Activated T-helper 17 cell treated with anti-CD3 and anti-CD28 coated beads, Interleukin-2, amount 50 U/mL, for 72 hours (primary cell): ENCODE results near the gene ZNF804A. TPM values are rescaled to one million over a fixed set of nuclear protein-coding genes. Genes with fewer than 3 reads are reported as not detected.

Experiments used
- ATAC-seq: fragments of 150-1000 bp; cut with Tn5 transposase; replicated peaks from 2 replicates; pipeline ENCODE4 v1.10.0; 2021; ENCODE audit warnings: mild to moderate bottlenecking, moderate library complexity
- H3K27ac Mint-ChIP-seq: one replicate; pipeline ENCODE4 v1.8.0; 2022; ENCODE audit warnings: mixed read lengths
- H3K27me3 Mint-ChIP-seq: one replicate; pipeline ENCODE4 v1.8.0; 2022; ENCODE audit warnings: mixed read lengths
- H3K36me3 Mint-ChIP-seq: one replicate; pipeline ENCODE4 v1.8.0; 2022; ENCODE audit warnings: low read depth, mild to moderate bottlenecking, mixed read lengths
- H3K4me1 Mint-ChIP-seq: one replicate; pipeline ENCODE4 v1.8.0; 2022; ENCODE audit warnings: mixed read lengths
- H3K4me3 Mint-ChIP-seq: one replicate; pipeline ENCODE4 v1.8.0; 2022; ENCODE audit warnings: mild to moderate bottlenecking, mixed read lengths
- H3K9me3 Mint-ChIP-seq: one replicate; pipeline ENCODE4 v1.8.0; 2022; ENCODE audit warnings: mixed read lengths
- total RNA-seq, 2 donors: library from RNA; stranded (reverse); gene quantifications; one replicate each; pipeline ENCODE4 v1.2.3, GENCODE V29; 2022

ZNF804A gene
- not detected for total RNA-seq

GRCh38 chr2:184598316-184599053 is at the start of gene ZNF804A:
Gene ZNF804A (plus strand): TSS chr2:184598529. CDS start chr2:184598960, 431 bp downstream.
- peak; percentile 12 for ATAC-seq
- Mint-ChIP-seq H3K27ac (no peak within 1 kb of the TSS), H3K9me3 (no peaks in the 10 kb centered on the region), H3K27me3 (peaks cover 41% of the 10 kb centered on the region), H3K36me3 (no peaks in the 10 kb centered on the region), H3K4me3 (peak within 1 kb of the TSS; percentile 48), H3K4me1 (no peaks in the 10 kb centered on the region)

DNA sequence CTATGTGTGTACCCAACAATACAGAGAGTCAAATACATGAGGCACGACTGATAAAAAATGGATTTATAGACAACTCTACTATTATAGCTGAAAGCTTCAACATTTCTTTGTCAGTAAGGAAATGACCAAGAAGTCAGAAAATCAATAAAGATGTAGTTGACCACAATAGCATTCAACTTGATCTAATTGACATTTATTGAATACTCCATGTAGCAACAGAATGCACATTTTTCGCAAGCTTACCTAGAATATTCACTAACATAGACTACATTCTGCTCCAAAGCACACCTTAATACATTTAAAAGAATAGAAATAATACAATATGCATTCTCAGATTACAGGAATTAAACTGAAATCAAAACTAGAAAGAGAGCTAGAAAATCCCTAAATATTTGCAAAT is 49.2 kb upstream of the ZNF804A start:
- Mint-ChIP-seq H3K36me3 (no peaks in the 10 kb centered on the region), H3K27me3 (no peaks in the 10 kb centered on the region)

GRCh38 chr2:184551626-184552025 is 46.7 kb upstream of the ZNF804A start:
- no peak for ATAC-seq
- no peaks in the 10 kb centered on the region for H3K36me3 Mint-ChIP-seq
- H3K27me3 Mint-ChIP-seq, result no peaks in the 10 kb centered on the region
- H3K27ac Mint-ChIP-seq, result no peak overlapping the region
- no peak overlapping the region for H3K4me3 Mint-ChIP-seq
- peaks cover 4% of the 10 kb centered on the region for H3K9me3 Mint-ChIP-seq
- no peaks in the 10 kb centered on the region for H3K4me1 Mint-ChIP-seq

More for the DNA sequence above, 49.2 kb upstream of the ZNF804A start:
- no peaks in the 10 kb centered on the region for H3K4me1 Mint-ChIP-seq
- no peak for ATAC-seq
- H3K27ac Mint-ChIP-seq, result no peak overlapping the region
- H3K9me3 Mint-ChIP-seq, result peaks cover 4% of the 10 kb centered on the region
- no peak overlapping the region for H3K4me3 Mint-ChIP-seq

GRCh38 chr2:184554736-184555135 is 43.6 kb upstream of the ZNF804A start:
- no peak for ATAC-seq
- Mint-ChIP-seq H3K9me3 (no peaks in the 10 kb centered on the region), H3K4me1 (no peaks in the 10 kb centered on the region), H3K36me3 (no peaks in the 10 kb centered on the region), H3K4me3 (no peak overlapping the region), H3K27me3 (no peaks in the 10 kb centered on the region), H3K27ac (no peak overlapping the region)

GRCh38 chr2:184555352-184555751 is 43.0 kb upstream of the ZNF804A start:
- Mint-ChIP-seq H3K9me3 (no peaks in the 10 kb centered on the region), H3K4me3 (no peak overlapping the region), H3K4me1 (no peaks in the 10 kb centered on the region), H3K27ac (no peak overlapping the region), H3K36me3 (no peaks in the 10 kb centered on the region), H3K27me3 (no peaks in the 10 kb centered on the region)
- ATAC-seq, result no peak

- Mint-ChIP-seq H3K27ac (no peak overlapping the region), H3K9me3 (no peaks in the 10 kb centered on the region), H3K27me3 (no peaks in the 10 kb centered on the region), H3K36me3 (no peaks in the 10 kb centered on the region), H3K4me3 (no peak overlapping the region), H3K4me1 (no peaks in the 10 kb centered on the region)
- ATAC-seq, result no peak
These were observed 41.7 kb upstream of the ZNF804A start for GRCh38 chr2:184556639-184557038.

DNA sequence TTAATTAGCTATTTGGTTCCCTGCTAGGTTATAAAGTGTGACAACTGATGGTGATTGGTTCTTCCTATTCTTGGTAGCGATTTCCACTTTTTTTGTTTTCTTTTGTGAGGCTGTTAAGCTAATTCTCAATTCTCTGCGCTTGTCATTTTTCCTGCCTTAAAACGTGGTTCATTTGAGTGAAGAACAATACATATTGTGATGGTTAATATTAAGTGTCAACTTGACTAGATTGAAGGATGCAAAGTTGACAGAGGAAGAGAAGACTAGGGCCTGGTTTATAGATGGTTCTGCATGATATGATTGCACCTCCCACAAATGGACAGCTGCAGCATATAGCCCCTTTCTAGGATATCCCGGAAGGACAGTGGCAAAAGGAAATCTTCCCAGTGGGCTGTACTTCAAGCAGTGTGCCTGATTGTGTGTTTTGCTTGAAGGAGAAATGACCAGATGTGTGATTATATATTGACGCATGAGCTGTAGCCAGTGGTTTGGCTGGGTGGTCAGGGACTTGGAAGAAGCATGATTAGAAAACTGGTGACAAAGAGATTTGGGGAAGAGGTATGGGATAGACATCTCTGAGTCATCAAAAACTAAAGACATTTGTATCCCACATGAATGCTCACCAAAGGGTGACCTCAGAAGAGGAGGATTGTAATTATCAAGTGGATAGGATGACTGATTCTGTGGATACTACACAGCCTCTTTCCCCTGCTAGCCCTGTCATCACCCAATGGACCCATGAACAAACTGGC is 39.4 kb upstream of the ZNF804A start:
- H3K27me3 Mint-ChIP-seq, result no peaks in the 10 kb centered on the region
- ATAC-seq, result no peak

DNA sequence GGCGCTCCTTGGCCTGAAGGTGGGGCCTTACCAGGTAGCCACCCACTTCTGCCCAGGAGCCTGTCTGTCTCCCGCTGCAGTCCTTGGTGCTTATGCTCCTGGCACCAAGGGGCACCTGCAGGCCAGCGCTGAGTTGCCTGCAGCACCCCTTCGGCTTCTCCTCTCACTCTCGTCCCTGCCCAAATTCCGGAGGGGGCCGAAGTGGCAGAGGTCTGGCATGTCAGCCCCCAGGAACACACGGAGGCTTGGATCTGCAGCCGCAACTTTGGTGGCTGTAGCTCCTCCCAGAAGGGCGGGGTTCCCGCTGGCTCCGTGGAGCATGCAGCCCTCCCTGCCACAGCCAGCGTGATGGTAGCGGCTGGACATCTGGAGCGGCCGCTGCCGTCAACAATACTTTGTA is 37.7 kb upstream of the ZNF804A start:
- Mint-ChIP-seq H3K9me3 (no peaks in the 10 kb centered on the region), H3K4me3 (no peak overlapping the region), H3K36me3 (no peaks in the 10 kb centered on the region), H3K27me3 (no peaks in the 10 kb centered on the region), H3K4me1 (no peaks in the 10 kb centered on the region), H3K27ac (no peak overlapping the region)
- no peak for ATAC-seq

More for the DNA sequence above, 39.4 kb upstream of the ZNF804A start:
- no peaks in the 10 kb centered on the region for H3K9me3 Mint-ChIP-seq
- no peaks in the 10 kb centered on the region for H3K4me1 Mint-ChIP-seq
- no peak overlapping the region for H3K27ac Mint-ChIP-seq
- no peaks in the 10 kb centered on the region for H3K36me3 Mint-ChIP-seq
- H3K4me3 Mint-ChIP-seq, result no peak overlapping the region

DNA sequence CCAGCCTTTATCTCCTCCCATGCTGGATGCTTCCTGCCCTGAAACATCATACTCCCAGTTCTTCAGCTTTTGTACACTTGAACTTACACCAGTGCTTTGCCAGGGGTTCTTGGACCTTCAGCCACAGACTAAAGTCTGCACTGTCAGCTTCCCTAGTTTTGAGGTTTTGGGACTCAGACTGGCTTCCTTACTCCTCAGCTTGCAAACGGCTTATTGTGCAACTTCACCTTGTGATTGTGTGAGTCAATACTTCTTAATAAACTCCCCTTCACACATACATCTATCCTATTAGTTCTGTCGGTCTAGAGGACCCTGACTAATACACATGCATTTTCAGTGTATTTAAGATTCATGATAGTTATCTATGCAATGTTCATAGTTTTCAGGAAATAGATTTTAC is 35.8 kb upstream of the ZNF804A start:
- no peaks in the 10 kb centered on the region for H3K36me3 Mint-ChIP-seq

DNA sequence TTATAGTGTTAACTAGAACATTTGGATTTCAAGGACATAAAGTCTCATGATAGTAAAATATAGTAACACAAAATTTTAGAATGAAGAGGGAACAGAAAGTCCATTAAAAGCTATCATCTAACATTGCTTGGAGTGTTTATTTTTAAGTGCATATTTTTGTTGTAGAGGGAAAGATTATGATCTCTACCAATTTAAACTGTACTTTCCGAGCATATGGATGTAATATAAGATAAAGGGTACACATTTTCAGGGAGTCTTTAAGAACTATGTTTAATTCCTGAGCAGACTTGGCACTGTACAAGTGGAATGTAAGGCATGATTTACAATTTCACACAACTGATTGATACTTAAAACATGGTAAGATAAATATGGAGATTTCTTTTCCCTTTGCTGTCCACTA is 34.2 kb upstream of the ZNF804A start:
- H3K4me3 Mint-ChIP-seq, result no peak overlapping the region
- H3K27me3 Mint-ChIP-seq, result no peaks in the 10 kb centered on the region
- no peak overlapping the region for H3K27ac Mint-ChIP-seq
- no peaks in the 10 kb centered on the region for H3K36me3 Mint-ChIP-seq
- no peaks in the 10 kb centered on the region for H3K4me1 Mint-ChIP-seq
- H3K9me3 Mint-ChIP-seq, result no peaks in the 10 kb centered on the region
- no peak for ATAC-seq

More for the DNA sequence above, 35.8 kb upstream of the ZNF804A start:
- Mint-ChIP-seq H3K9me3 (no peaks in the 10 kb centered on the region), H3K27ac (no peak overlapping the region), H3K27me3 (no peaks in the 10 kb centered on the region), H3K4me3 (no peak overlapping the region), H3K4me1 (no peaks in the 10 kb centered on the region)
- no peak for ATAC-seq

DNA sequence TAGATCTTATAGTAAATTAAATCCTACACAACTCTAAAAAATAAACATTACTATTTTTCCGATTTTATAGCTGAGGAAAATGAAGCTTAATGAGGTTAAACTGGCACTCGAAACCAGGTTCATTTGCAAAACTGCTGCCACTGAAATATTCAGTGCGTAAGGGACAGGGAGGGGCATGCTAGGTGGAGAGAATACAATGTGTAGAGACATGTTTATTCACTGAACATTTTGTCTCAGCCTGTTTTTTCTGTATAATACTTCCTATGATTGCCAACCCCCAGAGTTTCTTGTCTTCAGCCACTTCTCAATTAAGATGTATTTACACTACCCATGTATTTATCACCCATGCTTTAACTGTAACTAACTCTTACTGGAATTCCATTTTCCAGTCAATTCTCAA is 31.6 kb upstream of the ZNF804A start:
- Mint-ChIP-seq H3K36me3 (no peaks in the 10 kb centered on the region), H3K27me3 (no peaks in the 10 kb centered on the region), H3K4me3 (no peak overlapping the region), H3K9me3 (no peaks in the 10 kb centered on the region), H3K4me1 (no peaks in the 10 kb centered on the region), H3K27ac (no peak overlapping the region)
- ATAC-seq, result no peak

DNA sequence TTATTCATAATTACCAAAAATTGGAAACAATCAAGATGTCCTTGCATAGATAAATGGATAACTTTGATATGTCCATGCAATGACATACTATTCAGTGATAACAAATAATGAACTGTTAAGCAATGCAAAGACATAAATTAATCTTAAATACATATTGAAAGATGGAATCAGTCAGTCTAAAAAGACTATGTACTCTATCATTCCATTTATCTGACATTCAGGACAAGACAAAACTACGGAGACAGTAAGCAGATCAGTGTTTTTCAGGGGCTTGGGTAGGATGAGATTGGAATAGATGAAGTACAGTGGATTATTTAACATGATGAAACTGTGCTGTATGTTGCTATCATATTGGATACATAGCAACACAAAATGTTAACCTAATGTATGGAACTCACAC is 21.3 kb upstream of the ZNF804A start:
- ATAC-seq, result no peak
- peaks cover 10% of the 10 kb centered on the region for H3K9me3 Mint-ChIP-seq
- no peak overlapping the region for H3K4me3 Mint-ChIP-seq
- H3K27ac Mint-ChIP-seq, result no peak overlapping the region
- no peaks in the 10 kb centered on the region for H3K4me1 Mint-ChIP-seq
- H3K27me3 Mint-ChIP-seq, result no peaks in the 10 kb centered on the region
- no peaks in the 10 kb centered on the region for H3K36me3 Mint-ChIP-seq

DNA sequence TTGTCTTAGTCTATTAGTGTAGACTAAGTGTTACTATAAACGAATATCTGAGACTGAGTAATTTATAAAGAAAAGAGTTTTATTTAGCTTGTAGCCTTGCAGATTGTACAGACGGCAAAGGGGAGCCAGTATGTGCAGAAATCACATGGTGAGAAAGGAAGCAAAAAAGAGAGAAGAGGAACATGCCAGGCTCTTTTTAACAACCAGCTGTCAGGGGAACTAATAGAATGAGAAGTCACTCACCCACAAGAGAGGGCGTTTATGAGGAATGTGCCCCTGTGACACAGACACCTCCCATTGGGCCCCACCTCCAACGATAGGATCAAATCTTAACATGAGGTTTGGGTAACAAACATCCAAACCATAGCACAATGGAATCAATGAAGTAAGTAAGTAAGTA is 20.6 kb upstream of the ZNF804A start:
- Mint-ChIP-seq H3K27ac (no peak overlapping the region), H3K27me3 (no peaks in the 10 kb centered on the region)

DNA sequence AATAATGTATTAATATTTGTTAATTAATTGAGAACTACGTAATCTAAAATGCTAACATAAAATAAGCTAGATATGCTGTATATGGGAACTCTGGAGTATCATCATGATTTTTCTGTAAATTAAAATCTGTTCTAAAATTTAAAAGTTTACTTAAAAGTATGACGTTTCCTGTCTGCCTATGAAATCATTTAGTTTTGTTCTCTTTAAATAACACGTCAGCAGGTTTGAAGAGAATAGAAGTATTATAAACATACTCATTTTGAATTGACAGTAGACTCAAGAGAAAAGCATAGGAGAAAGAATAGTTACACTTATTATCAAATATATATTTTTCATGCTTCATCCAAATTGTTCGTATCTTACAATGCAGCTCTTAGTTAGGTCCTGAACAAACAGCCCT is 19.1 kb upstream of the ZNF804A start:
- no peak overlapping the region for H3K27ac Mint-ChIP-seq
- no peak overlapping the region for H3K4me3 Mint-ChIP-seq
- peaks cover 10% of the 10 kb centered on the region for H3K9me3 Mint-ChIP-seq
- no peak for ATAC-seq
- H3K36me3 Mint-ChIP-seq, result no peaks in the 10 kb centered on the region
- H3K27me3 Mint-ChIP-seq, result no peaks in the 10 kb centered on the region
- no peaks in the 10 kb centered on the region for H3K4me1 Mint-ChIP-seq

More for the DNA sequence above, 20.6 kb upstream of the ZNF804A start:
- H3K9me3 Mint-ChIP-seq, result peaks cover 10% of the 10 kb centered on the region
- H3K4me1 Mint-ChIP-seq, result no peaks in the 10 kb centered on the region
- no peaks in the 10 kb centered on the region for H3K36me3 Mint-ChIP-seq
- no peak overlapping the region for H3K4me3 Mint-ChIP-seq
- no peak for ATAC-seq

GRCh38 chr2:184581391-184581790 is 16.9 kb upstream of the ZNF804A start:
- Mint-ChIP-seq H3K27ac (no peak overlapping the region), H3K27me3 (no peaks in the 10 kb centered on the region), H3K4me1 (no peaks in the 10 kb centered on the region), H3K36me3 (no peaks in the 10 kb centered on the region), H3K4me3 (no peak overlapping the region), H3K9me3 (peaks cover 3% of the 10 kb centered on the region)
- ATAC-seq, result no peak
